LNCAP (cell line): ENCODE results near the gene MX2.

Experiments
- CTCF ChIP-seq: fragments of 450-650 bp; IDR thresholded peaks from 2 replicates; pipeline ENCODE4 v1.5.1; 2017; ENCODE audit warnings: mild to moderate bottlenecking

Gene MX2

GRCh38 chr21:41369920-41370839 is 8.4 kb downstream of the MX2 start:
- no peak for TF ChIP-seq CTCF

- no peak for TF ChIP-seq CTCF
Observed at GRCh38 chr21:41370840-41371684, 9.2 kb downstream of the MX2 start.

- no peak for TF ChIP-seq CTCF
Observed at GRCh38 chr21:41371685-41372030, 9.8 kb downstream of the MX2 start.

GRCh38 chr21:41373253-41373652 is 11.4 kb downstream of the MX2 start:
- no peak for TF ChIP-seq CTCF

GRCh38 chr21:41373763-41374162 is 11.9 kb downstream of the MX2 start:
- TF ChIP-seq CTCF: no peak

GRCh38 chr21:41374177-41374712 is 12.4 kb downstream of the MX2 start:
- TF ChIP-seq CTCF: no peak

- no peak for TF ChIP-seq CTCF
Observed at GRCh38 chr21:41374867-41375533, 13.2 kb downstream of the MX2 start.
